Measurements from ENCODE around the gene MORN5.

DNA sequence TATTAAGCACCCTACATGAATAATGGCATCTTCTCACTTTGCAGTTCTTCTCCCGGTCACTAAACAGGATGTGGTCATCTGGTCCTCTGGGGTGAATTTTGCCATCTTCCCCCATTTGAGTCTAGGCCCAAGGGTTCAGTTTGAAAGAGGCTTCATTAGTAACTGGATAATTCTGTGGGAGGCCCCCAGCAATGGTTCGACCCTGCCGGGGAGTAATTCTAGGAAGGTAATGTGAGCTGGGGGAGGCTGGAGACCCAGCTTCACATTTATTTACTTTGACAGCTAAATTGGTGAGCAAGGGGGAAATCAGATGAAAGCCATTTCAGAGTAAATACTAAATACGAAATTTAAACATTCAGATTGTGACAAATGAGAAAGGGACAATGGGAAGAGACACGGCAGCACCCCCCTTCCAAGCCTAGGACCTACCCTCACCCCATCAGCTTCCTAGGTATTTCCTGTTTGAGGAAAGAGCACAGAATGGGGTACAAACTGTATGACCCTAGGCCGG, 73.1 kb downstream of the MORN5 start:
- no peak for TF ChIP-seq POLR2A (IDR thresholded peaks at IDR 0.05)
- no peak for TF ChIP-seq EP300 (IDR thresholded peaks at IDR 0.05)
- TF ChIP-seq CTCF (IDR thresholded peaks at IDR 0.05): no peak

Data from tibial nerve (tissue), 4 donors.